Measurements from ENCODE around the gene MELTF.

MELTF gene

DNA sequence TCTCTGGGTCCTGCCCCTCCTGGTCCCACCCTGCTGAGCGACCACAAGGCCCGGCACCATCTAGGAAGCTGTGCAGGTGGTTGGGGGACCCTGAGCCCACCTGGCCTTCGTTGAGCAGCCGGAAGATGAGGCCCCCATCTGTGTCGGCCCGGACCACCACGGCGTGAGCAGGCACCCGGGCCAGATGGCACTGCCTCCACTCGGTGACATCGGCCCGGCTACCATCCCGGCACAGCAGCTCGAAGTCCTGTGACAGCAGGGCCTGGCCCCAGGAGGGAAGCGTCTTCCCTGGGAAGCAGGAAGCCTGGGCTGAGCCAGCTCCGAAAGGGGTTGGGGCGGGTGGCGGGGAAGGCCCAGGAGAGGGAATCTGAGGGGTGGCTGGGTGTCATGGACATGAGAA is 12.6 kb downstream of the MELTF start:
- Histone ChIP-seq H3K36me3 (ENCODE audit: insufficient read depth) (no peaks in the 10 kb centered on the region), H3K4me2 (no peak overlapping the region), H3K79me2 (ENCODE audit: insufficient read depth, low read depth) (no peaks in the 10 kb centered on the region), H4K20me1 (ENCODE audit: insufficient read depth) (no peaks in the 10 kb centered on the region), H3K4me1 (ENCODE audit: low read depth, poor library complexity, severe bottlenecking) (no peaks in the 10 kb centered on the region), H3K27me3 (ENCODE audit: insufficient read depth, low read depth) (no peaks in the 10 kb centered on the region), H2AFZ (ENCODE audit: low read depth) (no peak overlapping the region), H3K27ac (no peak overlapping the region), H3K4me3 (IDR thresholded peaks at IDR 0.05; ENCODE audit: insufficient read depth, low read depth, low read length) (no peak overlapping the region), H3K9ac (no peak overlapping the region)
- TF ChIP-seq, protein P1, sequence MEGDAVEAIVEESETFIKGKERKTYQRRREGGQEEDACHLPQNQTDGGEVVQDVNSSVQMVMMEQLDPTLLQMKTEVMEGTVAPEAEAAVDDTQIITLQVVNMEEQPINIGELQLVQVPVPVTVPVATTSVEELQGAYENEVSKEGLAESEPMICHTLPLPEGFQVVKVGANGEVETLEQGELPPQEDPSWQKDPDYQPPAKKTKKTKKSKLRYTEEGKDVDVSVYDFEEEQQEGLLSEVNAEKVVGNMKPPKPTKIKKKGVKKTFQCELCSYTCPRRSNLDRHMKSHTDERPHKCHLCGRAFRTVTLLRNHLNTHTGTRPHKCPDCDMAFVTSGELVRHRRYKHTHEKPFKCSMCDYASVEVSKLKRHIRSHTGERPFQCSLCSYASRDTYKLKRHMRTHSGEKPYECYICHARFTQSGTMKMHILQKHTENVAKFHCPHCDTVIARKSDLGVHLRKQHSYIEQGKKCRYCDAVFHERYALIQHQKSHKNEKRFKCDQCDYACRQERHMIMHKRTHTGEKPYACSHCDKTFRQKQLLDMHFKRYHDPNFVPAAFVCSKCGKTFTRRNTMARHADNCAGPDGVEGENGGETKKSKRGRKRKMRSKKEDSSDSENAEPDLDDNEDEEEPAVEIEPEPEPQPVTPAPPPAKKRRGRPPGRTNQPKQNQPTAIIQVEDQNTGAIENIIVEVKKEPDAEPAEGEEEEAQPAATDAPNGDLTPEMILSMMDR (conservative IDR thresholded peaks at IDR 0.05; ENCODE audit: low read depth, low read length) = no peak

DNA sequence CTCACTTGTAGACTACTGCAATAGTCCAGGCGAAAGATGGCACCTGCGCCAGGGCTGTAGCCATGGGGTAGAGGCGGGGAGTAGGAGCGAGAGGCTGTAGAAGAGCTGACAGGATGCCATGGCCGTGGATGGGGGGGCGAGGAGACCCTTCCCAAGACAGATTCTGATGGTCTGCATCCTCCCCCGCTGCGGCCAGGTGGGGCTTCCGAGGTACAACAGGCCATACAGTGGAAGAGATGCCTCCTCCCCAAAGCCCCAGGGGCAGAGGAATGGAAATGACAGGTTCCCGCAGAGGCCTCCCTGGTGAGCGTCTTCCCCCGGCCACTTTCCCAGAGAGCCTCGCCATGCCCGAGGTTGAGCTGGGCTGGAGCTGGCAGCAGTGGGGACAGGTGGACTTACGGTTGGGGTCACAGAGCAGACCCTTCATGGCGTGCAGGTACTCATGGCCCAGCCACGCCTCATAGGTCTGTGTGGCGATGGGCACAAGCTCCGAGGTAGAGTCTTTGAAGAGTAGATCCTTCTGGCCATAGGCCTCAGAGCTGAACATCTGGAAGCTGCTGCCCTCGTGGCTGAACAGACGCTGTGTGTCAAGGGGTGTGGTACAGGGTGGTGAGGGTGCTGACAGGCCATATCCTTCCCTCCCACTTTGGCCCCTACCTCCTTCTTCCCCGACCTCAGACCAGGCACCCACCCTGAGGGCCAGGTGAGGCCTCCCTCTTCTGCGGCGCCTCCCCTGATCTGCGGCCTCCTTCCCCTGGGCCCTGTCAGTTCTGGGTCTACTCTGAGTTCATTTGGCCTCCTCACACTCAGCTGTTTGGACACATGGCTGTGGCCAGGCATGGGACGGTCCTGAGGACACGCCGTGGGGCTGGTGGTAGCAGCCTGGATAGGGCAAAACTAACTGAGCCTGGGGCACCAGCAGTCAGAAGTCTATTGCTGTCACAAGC is 13.6 kb downstream of the MELTF start:
- no peaks in the 10 kb centered on the region for H4K20me1 ChIP-seq (ENCODE audit: insufficient read depth)
- H3K4me3 ChIP-seq (IDR thresholded peaks at IDR 0.05; ENCODE audit: insufficient read depth, low read depth, low read length) = no peak overlapping the region
- TF ChIP-seq, protein P1 (conservative IDR thresholded peaks at IDR 0.05; ENCODE audit: low read depth, low read length) = no peak
- H3K79me2 ChIP-seq (ENCODE audit: insufficient read depth, low read depth) = no peaks in the 10 kb centered on the region
- H3K9ac ChIP-seq = no peak overlapping the region
- no peak overlapping the region for H3K27ac ChIP-seq
- no peak overlapping the region for H2AFZ ChIP-seq (ENCODE audit: low read depth)
- no peaks in the 10 kb centered on the region for H3K36me3 ChIP-seq (ENCODE audit: insufficient read depth)
- H3K4me2 ChIP-seq = no peak overlapping the region
- no peaks in the 10 kb centered on the region for H3K4me1 ChIP-seq (ENCODE audit: low read depth, poor library complexity, severe bottlenecking)
- H3K27me3 ChIP-seq (ENCODE audit: insufficient read depth, low read depth) = no peaks in the 10 kb centered on the region

DNA sequence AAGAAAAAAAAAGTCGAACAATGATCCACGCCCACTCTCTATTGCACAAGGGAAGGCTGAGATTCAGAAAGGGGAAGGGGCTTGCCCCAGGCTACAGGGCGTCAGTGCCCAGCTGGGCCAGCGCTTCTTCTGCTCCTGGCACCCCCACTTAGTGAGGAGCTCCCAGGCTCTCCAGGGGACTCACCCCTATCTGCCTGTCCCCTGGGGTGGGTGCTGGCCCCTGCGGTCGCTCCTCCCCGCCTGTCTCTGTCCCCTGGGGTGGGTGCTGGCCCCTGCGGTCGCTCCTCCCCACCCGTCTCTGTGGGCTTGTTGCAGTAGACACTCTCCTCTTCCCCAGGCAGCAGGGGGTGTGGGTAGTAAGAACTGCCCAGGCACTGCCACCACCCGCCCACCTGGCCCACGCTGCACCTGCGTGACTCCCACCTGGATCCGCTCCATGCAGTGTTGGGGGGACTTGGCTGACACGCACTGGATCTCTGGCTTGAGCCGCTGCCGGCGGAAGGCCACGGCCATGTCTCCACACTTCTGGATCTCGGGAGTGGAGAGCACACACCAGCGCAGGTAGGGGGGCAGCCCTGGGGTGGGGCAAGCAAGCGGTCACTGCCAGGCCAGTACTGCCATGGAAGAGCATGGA is 14.6 kb downstream of the MELTF start:
- Histone ChIP-seq H2AFZ (ENCODE audit: low read depth) (no peak overlapping the region), H3K4me3 (IDR thresholded peaks at IDR 0.05; ENCODE audit: insufficient read depth, low read depth, low read length) (no peak overlapping the region), H3K36me3 (ENCODE audit: insufficient read depth) (no peaks in the 10 kb centered on the region), H3K27ac (no peak overlapping the region), H3K27me3 (ENCODE audit: insufficient read depth, low read depth) (no peaks in the 10 kb centered on the region), H3K9ac (no peak overlapping the region), H3K4me2 (no peak overlapping the region), H4K20me1 (ENCODE audit: insufficient read depth) (no peaks in the 10 kb centered on the region), H3K4me1 (ENCODE audit: low read depth, poor library complexity, severe bottlenecking) (no peaks in the 10 kb centered on the region), H3K79me2 (ENCODE audit: insufficient read depth, low read depth) (no peaks in the 10 kb centered on the region)
- TF ChIP-seq, protein P1 (conservative IDR thresholded peaks at IDR 0.05; ENCODE audit: low read depth, low read length) = no peak

DNA sequence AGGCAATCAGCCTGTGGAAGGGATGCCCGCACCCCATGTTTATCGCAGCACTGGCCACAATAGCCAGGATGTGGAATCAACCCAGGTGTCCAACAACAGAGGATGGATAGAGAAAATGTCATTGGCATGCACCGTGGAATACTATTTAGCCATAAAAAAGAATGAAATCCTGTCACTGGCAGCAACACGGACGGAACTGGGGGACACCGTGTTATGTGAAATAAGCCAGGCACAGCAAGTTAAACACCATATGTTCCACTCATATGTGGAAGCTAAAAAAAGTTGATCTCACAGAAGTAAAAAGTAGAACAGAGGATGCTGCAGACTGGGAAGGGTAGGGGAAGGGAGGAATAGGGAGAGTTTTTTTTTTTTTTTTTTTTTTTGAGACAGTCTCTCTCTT is 15.6 kb downstream of the MELTF start:
- no peaks in the 10 kb centered on the region for H3K27me3 ChIP-seq (ENCODE audit: insufficient read depth, low read depth)
- no peak overlapping the region for H3K4me2 ChIP-seq
- H3K79me2 ChIP-seq (ENCODE audit: insufficient read depth, low read depth) = no peaks in the 10 kb centered on the region
- no peaks in the 10 kb centered on the region for H3K4me1 ChIP-seq (ENCODE audit: low read depth, poor library complexity, severe bottlenecking)
- H3K9ac ChIP-seq = no peak overlapping the region
- H3K4me3 ChIP-seq (IDR thresholded peaks at IDR 0.05; ENCODE audit: insufficient read depth, low read depth, low read length) = no peak overlapping the region
- TF ChIP-seq, protein P1 (conservative IDR thresholded peaks at IDR 0.05; ENCODE audit: low read depth, low read length) = no peak
- H3K36me3 ChIP-seq (ENCODE audit: insufficient read depth) = no peaks in the 10 kb centered on the region
- H4K20me1 ChIP-seq (ENCODE audit: insufficient read depth) = no peaks in the 10 kb centered on the region
- H2AFZ ChIP-seq (ENCODE audit: low read depth) = no peak overlapping the region
- no peak overlapping the region for H3K27ac ChIP-seq
